AG10803 (cell line): ENCODE data around the gene SUFU.

Experiments used
- DNase-seq: peaks from one replicate; pipeline ENCODE4 v3.0.0; 2010; ENCODE audit warnings: low read depth
- H3K4me3 ChIP-seq: 2 replicates; pipeline ENCODE4 v1.5.1; 2011; ENCODE audit warnings: mild to moderate bottlenecking, low read length, control low read depth
- CTCF ChIP-seq: conservative IDR thresholded peaks from 2 replicates; pipeline ENCODE4 v1.5.1; 2011; ENCODE audit warnings: mild to moderate bottlenecking, low read length, control low read depth, inconsistent platforms

Gene SUFU

GRCh38 chr10:102634686-102635085, 130.9 kb downstream of the SUFU start:
- no peak overlapping the region for H3K4me3 ChIP-seq
- TF ChIP-seq CTCF = no peak
- no peak for DNase-seq

- H3K4me3 ChIP-seq = no peak overlapping the region
- DNase-seq = no peak
- no peak for TF ChIP-seq CTCF
Measured at GRCh38 chr10:102635377-102635776, 131.6 kb downstream of the SUFU start.

- no peak overlapping the region for H3K4me3 ChIP-seq
- no peak for TF ChIP-seq CTCF
- DNase-seq = no peak
Measured at GRCh38 chr10:102639537-102639936, 135.8 kb downstream of the SUFU start.

- no peak for TF ChIP-seq CTCF
- DNase-seq = no peak
- no peak overlapping the region for H3K4me3 ChIP-seq
Measured at GRCh38 chr10:102641402-102641801, 137.6 kb downstream of the SUFU start.

GRCh38 chr10:102641880-102642735, 138.3 kb downstream of the SUFU start:
- DNase-seq = peak; percentile 96
- peak overlapping the region; percentile 97 for H3K4me3 ChIP-seq
- no peak for TF ChIP-seq CTCF

GRCh38 chr10:102642736-102643335, 139.1 kb downstream of the SUFU start:
- DNase-seq = peak; percentile 85
- H3K4me3 ChIP-seq = peak overlapping the region; percentile 97
- no peak for TF ChIP-seq CTCF
